Pulmonary artery endothelial cell (primary cell): ENCODE data around the gene NIPBL. TPM values are rescaled to one million over a fixed set of nuclear protein-coding genes. Genes with fewer than 3 reads are reported as not detected.
"Not testable (repeated sequence)": the region's sequence is repeated elsewhere in the genome, so short reads cannot be mapped to it uniquely, and the experiment has no call there.

Experiments
- DNase-seq: peaks from one replicate; pipeline ENCODE4 v3.0.0-alpha.2; 2011; ENCODE audit warnings: low read depth, low spot score
- total RNA-seq: library from RNA; depleted of rRNA; stranded (reverse); fragments of >200 nt; gene quantifications from 2 replicates; pipeline ENCODE4 v1.2.3, GENCODE V29; 2014

The NIPBL gene, protein sequence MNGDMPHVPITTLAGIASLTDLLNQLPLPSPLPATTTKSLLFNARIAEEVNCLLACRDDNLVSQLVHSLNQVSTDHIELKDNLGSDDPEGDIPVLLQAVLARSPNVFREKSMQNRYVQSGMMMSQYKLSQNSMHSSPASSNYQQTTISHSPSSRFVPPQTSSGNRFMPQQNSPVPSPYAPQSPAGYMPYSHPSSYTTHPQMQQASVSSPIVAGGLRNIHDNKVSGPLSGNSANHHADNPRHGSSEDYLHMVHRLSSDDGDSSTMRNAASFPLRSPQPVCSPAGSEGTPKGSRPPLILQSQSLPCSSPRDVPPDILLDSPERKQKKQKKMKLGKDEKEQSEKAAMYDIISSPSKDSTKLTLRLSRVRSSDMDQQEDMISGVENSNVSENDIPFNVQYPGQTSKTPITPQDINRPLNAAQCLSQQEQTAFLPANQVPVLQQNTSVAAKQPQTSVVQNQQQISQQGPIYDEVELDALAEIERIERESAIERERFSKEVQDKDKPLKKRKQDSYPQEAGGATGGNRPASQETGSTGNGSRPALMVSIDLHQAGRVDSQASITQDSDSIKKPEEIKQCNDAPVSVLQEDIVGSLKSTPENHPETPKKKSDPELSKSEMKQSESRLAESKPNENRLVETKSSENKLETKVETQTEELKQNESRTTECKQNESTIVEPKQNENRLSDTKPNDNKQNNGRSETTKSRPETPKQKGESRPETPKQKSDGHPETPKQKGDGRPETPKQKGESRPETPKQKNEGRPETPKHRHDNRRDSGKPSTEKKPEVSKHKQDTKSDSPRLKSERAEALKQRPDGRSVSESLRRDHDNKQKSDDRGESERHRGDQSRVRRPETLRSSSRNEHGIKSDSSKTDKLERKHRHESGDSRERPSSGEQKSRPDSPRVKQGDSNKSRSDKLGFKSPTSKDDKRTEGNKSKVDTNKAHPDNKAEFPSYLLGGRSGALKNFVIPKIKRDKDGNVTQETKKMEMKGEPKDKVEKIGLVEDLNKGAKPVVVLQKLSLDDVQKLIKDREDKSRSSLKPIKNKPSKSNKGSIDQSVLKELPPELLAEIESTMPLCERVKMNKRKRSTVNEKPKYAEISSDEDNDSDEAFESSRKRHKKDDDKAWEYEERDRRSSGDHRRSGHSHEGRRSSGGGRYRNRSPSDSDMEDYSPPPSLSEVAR (N-terminal part only)
- total RNA-seq: 24.0 and 28.9 TPM in 2 replicates

GRCh38 chr5:36876299-36876964 is at the start of gene NIPBL:
Gene NIPBL (plus strand): TSS chr5:36876769. CDS start chr5:36953697, 76,928 bp downstream.
- peak; percentile 81 for DNase-seq

DNA sequence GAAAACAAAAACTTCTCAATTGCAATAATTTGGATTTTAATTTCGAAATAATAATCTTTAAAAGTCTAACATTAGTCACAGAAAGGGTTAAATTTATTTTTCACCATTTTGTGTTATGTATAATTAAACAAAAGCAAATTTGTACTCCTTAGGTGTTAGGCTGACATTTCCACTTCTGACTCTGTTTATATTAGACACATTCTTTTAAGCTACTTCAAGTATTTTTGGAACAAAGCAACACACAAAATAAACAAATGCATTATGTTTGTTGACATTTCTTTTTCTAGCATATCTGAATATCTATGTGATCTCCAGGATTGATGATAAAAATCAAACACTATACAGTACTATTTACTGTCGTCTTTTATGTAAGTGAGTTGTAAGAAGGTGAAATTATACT is 44.3 kb upstream of the NIPBL start:
- no peak for DNase-seq

GRCh38 chr5:36836831-36837230 is 39.7 kb upstream of the NIPBL start:
- DNase-seq: no peak

- no peak for DNase-seq
Observed at GRCh38 chr5:36839489-36840476, 36.8 kb upstream of the NIPBL start.

DNA sequence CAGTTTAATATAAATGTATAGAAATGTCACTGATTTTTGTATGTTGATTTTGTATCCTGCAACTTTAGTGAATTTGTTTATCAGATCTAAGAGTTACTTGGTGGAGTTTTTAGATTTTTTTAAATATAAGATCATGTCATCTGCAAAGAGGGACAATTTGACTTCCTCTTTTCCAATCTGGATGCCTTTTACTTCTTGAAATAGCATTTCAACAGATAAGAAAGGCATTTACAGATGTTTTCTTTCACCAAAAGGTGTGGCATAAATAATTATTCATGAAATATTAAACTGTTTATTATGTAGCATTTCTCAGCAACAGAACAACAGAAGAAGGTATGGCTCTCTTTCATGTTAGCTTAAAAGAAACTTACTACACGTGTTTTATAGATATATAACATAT is 34.9 kb upstream of the NIPBL start:
- DNase-seq: no peak

- no peak for DNase-seq
Observed at GRCh38 chr5:36842087-36842486, 34.5 kb upstream of the NIPBL start.

DNA sequence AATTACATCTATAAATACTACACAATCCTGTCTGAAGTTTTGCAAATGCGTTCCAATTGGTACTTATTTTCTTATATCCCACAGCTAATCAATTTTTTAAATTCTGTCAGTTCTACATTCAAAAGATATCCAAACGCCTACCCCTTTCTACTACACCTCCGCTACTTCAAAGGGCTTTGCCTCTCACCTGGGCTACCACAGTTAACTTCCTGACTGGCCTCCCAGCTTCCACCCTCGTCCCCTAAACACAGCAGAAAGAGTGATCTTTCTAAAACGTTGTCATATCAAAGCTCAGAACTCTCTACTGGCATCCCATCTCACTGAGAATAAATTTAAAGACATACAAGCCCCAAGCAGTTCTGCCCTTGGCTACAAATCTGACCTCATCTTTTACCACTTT is 32.3 kb upstream of the NIPBL start:
- no peak for DNase-seq

DNA sequence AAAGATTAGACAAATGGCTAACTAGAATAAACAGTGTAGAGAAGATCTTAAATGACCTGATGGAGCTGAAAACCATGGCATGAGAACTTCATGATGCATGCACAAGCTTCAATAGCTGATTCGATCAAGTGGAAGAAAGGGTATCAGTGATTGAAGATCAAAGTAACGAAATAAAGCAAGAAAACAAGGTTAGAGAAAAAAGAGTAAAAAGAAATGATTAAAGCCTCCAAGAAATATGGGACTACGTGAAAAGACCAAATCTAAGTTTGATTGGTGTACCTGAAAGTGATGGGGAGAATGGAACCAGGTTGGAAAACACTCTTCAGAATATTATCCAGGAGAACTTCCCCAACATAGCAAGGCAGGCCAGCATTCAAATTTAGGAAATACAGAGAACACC is 28.0 kb upstream of the NIPBL start:
- not testable (repeated sequence) for DNase-seq

GRCh38 chr5:36852903-36853302 is 23.7 kb upstream of the NIPBL start:
- DNase-seq: not testable (repeated sequence)

- DNase-seq: no peak
Observed at GRCh38 chr5:36854402-36855140, 22.0 kb upstream of the NIPBL start.

- no peak for DNase-seq
Observed at GRCh38 chr5:36855141-36855495, 21.5 kb upstream of the NIPBL start.

DNA sequence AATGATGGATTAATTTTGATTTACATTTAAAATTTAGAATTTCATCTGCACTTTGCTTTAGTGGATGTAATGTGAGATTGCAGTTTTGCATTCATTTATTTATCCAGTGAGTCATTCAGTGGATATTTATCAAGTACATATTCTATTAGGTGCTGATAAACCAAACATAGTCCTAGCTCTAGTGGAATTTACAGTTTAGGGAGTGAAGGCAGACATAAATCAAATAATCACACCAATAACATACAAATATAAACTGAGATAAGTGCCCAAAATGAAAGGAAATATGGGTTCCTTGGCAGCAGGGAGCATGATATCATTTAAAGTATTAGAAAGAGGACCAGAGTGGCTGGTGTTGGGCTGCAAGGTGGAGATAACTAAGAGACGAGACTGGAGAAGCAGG is 14.7 kb upstream of the NIPBL start:
- DNase-seq: no peak

DNA sequence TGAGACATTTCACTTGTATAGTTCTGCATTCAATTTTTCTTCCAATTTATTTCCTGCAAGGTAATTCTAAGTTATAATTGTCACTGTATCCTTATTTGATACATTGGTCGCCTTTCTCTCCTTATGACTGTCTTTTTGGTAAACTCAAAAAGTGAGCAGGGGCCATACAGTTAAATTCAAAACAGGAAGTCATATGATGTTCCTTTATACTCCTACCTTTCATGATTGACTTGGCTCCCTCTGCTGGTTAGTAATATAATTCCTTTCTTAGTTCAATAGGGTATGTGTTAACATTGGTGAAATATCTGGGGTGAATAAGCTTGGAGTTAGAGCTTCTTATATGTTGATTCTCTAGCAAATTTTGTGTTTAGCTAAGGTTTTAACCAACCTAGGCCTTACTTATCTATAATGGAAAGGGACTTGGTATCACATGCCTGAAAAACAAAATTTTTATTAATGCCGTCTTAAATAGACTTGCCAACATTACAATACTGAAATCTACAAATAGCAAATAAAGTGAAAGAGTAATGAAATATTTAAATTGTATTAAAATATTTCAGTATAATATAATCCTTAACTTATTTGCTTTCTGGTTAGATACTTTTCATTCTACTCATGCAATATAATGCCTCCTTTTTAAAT is 6.0 kb upstream of the NIPBL start:
- no peak for DNase-seq

GRCh38 chr5:36874465-36874864 is 2.1 kb upstream of the NIPBL start:
- DNase-seq: no peak

DNA sequence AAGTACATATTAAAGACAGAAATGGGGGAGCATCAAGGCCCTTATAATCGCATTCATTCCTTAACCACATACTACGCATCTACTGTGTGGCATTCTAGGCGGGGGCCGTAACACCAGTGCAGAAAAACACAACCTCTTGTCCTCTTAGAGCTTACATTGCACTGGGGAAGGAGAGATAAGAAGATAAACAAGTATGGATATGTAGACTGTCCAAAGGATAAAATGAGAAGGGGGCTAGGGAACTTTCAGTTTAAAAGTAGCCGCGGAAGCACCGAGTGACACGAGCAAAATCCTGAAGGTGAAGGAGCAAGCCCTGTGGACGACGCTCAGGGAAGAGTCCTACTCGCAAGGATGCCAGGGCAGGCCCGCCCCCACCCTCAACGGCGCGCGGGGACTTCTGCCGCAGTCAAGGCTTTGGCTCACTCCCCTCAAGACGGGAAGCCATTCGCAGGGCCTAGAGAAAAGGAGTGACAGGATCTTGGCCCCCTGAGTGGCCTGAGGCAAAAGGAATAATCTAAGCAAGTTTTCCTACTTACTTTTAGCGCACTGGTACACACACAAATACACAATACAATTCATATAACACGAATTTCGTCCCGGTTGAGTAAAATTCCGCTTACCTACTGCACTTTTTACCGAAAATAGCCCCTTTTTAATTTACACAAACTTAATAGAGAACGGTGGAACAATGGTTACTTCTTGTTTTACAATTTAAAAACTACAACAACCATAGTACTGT is 1.3 kb upstream of the NIPBL start:
- no peak for DNase-seq

GRCh38 chr5:36875790-36876298 is 725 bp upstream of the NIPBL start:
- no peak for DNase-seq

DNA sequence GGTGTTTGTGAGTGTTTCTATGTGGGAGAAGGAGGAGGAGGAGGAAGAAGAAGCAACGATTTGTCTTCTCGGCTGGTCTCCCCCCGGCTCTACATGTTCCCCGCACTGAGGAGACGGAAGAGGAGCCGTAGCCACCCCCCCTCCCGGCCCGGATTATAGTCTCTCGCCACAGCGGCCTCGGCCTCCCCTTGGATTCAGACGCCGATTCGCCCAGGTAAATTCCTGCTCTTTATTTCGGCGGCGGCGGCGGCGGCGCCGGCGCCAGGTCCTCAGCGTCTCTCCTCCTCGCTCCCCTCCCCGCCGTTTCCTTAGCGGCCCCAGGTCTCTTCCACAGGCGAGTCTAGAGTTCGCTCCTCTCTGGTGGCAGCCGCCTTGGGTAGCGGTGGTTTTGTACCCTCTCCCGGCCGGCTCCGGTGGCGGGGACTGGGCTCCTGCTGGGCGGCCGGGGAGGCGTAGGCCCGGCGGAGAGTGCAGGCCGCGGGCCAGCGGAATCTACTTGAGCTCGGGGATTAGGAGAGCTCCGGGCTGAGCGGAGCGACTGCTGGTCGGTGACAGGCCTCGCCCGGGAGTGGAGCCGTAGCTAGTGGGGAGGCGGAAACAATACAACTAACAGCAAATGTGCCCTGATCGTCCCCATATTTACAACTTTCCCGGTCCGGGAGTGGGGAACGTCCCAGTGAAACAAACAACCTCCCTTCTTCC is 547 bp downstream of the NIPBL start:
- no peak for DNase-seq
